GM19351 (cell line): ENCODE results near the gene SLC25A20.
"Not testable (repeated sequence)": the region's sequence is repeated elsewhere in the genome, so short reads cannot be mapped to it uniquely, and the experiment has no call there.

Experiments
- ATAC-seq: cut with Tn5 transposase; IDR thresholded peaks from one replicate; pipeline ENCODE4 v1.9.1; 2021; ENCODE audit warnings: mild to moderate bottlenecking, moderate library complexity; ENCODE audit not compliant: unreplicated experiment

Gene SLC25A20

GRCh38 chr3:48898383-48899234, at the start of gene SLC25A20:
Gene SLC25A20 (minus strand): TSS chr3:48898882. CDS start chr3:48898794, 88 bp downstream.
- ATAC-seq: peak; percentile 93

GRCh38 chr3:48945891-48946549, 47.3 kb upstream of the SLC25A20 start:
- ATAC-seq: no peak

- no peak for ATAC-seq
Measured at GRCh38 chr3:48945432-48945831, 46.8 kb upstream of the SLC25A20 start.

GRCh38 chr3:48938689-48939088, 40.0 kb upstream of the SLC25A20 start:
- no peak for ATAC-seq

- no peak for ATAC-seq
Measured at GRCh38 chr3:48938156-48938555, 39.5 kb upstream of the SLC25A20 start.

- ATAC-seq: no peak
Measured at GRCh38 chr3:48935530-48935929, 36.8 kb upstream of the SLC25A20 start.

GRCh38 chr3:48934333-48934991, 35.8 kb upstream of the SLC25A20 start:
- no peak for ATAC-seq

- no peak for ATAC-seq
Measured at GRCh38 chr3:48931944-48932580, 33.4 kb upstream of the SLC25A20 start.

GRCh38 chr3:48930590-48930989, 31.9 kb upstream of the SLC25A20 start:
- ATAC-seq: no peak

GRCh38 chr3:48929358-48930035, 30.8 kb upstream of the SLC25A20 start:
- ATAC-seq: no peak

GRCh38 chr3:48928679-48929078, 30.0 kb upstream of the SLC25A20 start:
- ATAC-seq: no peak

- ATAC-seq: no peak
Measured at GRCh38 chr3:48927928-48928327, 29.2 kb upstream of the SLC25A20 start.

GRCh38 chr3:48926425-48927392, 28.0 kb upstream of the SLC25A20 start:
- ATAC-seq: no peak

- ATAC-seq: peak; percentile 8
Measured at GRCh38 chr3:48919215-48920138, 20.8 kb upstream of the SLC25A20 start.

GRCh38 chr3:48918388-48919214, 19.9 kb upstream of the SLC25A20 start, which contains the start of gene ARIH2:
Gene ARIH2 (plus strand): TSS chr3:48918842. CDS start chr3:48927559, 8,717 bp downstream.
- ATAC-seq: peak; percentile 72

GRCh38 chr3:48915296-48915695, 16.6 kb upstream of the SLC25A20 start:
- no peak for ATAC-seq

- not testable (repeated sequence) for ATAC-seq
Measured at GRCh38 chr3:48907026-48907425, 8.3 kb upstream of the SLC25A20 start.
